Mesenchymal stem cell (in vitro differentiated cells and primary cell): ENCODE measurements around the gene GOLGA1.

ENCODE experiments used
- DNase-seq: peaks from one replicate; pipeline ENCODE4 v3.0.0-alpha.2; 2013
- H2AFZ ChIP-seq: one replicate; pipeline ENCODE4 v1.6.1; 2013; ENCODE audit warnings: low read depth, mild to moderate bottlenecking, control low read depth, inconsistent platforms, low read length, moderate library complexity
- H2AK5ac ChIP-seq: 2 replicates; pipeline ENCODE4 v1.6.1; 2013; ENCODE audit warnings: low read length, moderate library complexity, mild to moderate bottlenecking, inconsistent platforms; ENCODE audit not compliant: severe bottlenecking
- H2BK120ac ChIP-seq: one replicate; pipeline ENCODE4 v1.6.1; 2013; ENCODE audit warnings: low read depth, mild to moderate bottlenecking, inconsistent platforms, low read length, moderate library complexity
- H2BK12ac ChIP-seq, 2 experiments: one replicate each; pipeline ENCODE4 v1.6.1; 2013; ENCODE audit warnings: inconsistent platforms in 2 of 2, low read length in 2 of 2, mild to moderate bottlenecking in 2 of 2, moderate library complexity in 2 of 2, control low read depth in 1 of 2
- H2BK15ac ChIP-seq: one replicate; pipeline ENCODE4 v1.6.1; 2013; ENCODE audit warnings: mild to moderate bottlenecking, low read depth, inconsistent platforms; ENCODE audit not compliant: poor library complexity, severe bottlenecking
- H2BK5ac ChIP-seq: 2 replicates; pipeline ENCODE4 v1.6.1; 2013; ENCODE audit warnings: low read depth, mild to moderate bottlenecking, low read length, control low read depth, inconsistent platforms; ENCODE audit not compliant: poor library complexity, severe bottlenecking
- H3K14ac ChIP-seq, 2 experiments: one replicate each; pipeline ENCODE4 v1.6.1; 2013; ENCODE audit warnings: inconsistent platforms in 2 of 2, low read length in 2 of 2, control low read depth in 1 of 2, mild to moderate bottlenecking in 1 of 2, moderate library complexity in 1 of 2
- H3K18ac ChIP-seq, 2 experiments: one replicate each; pipeline ENCODE4 v1.6.1; 2013; ENCODE audit warnings: inconsistent platforms in 2 of 2, low read length in 2 of 2, control low read depth in 1 of 2, low read depth in 1 of 2, mild to moderate bottlenecking in 1 of 2
- H3K23ac ChIP-seq, 2 experiments: one replicate each; pipeline ENCODE4 v1.6.1; 2013; ENCODE audit warnings: inconsistent platforms in 2 of 2, low read length in 2 of 2, mild to moderate bottlenecking in 2 of 2, moderate library complexity in 2 of 2, control low read depth in 1 of 2
- H3K27ac ChIP-seq: 2 replicates; pipeline ENCODE4 v1.5.1; 2013; ENCODE audit warnings: mild to moderate bottlenecking, moderate library complexity, low read length, control low read depth, inconsistent platforms; ENCODE audit not compliant: poor library complexity, severe bottlenecking
- H3K27me3 ChIP-seq, 2 experiments: 2 replicates each; pipeline versions ENCODE4 v1.6.1 to v1.7.0; 2013; ENCODE audit warnings: low read length in 2 of 2, mild to moderate bottlenecking in 2 of 2, moderate library complexity in 2 of 2, control low read depth in 1 of 2, inconsistent platforms in 1 of 2; ENCODE audit not compliant: control insufficient read depth in 1 of 2, insufficient read depth in 1 of 2
- H3K36me3 ChIP-seq, 2 experiments: 2 replicates each; pipeline versions ENCODE4 v1.6.1 to v1.7.0; 2013; ENCODE audit warnings: low read length in 2 of 2, control low read depth in 1 of 2, inconsistent platforms in 1 of 2, low read depth in 1 of 2, mild to moderate bottlenecking in 1 of 2; ENCODE audit not compliant: insufficient read depth in 2 of 2, control insufficient read depth in 1 of 2
- H3K4ac ChIP-seq, 2 experiments: one replicate each; pipeline ENCODE4 v1.6.1; 2013; ENCODE audit warnings: inconsistent platforms in 2 of 2, low read length in 2 of 2, mild to moderate bottlenecking in 2 of 2, moderate library complexity in 2 of 2, control low read depth in 1 of 2, low read depth in 1 of 2
- H3K4me1 ChIP-seq: 2 replicates; pipeline ENCODE4 v1.6.1; 2013; ENCODE audit warnings: low read depth, low read length, control low read depth; ENCODE audit not compliant: control insufficient read depth, insufficient read depth
- H3K4me2 ChIP-seq: 2 replicates; pipeline ENCODE4 v1.6.1; 2013; ENCODE audit warnings: low read length, mild to moderate bottlenecking, inconsistent platforms; ENCODE audit not compliant: poor library complexity, severe bottlenecking
- H3K4me3 ChIP-seq, 2 experiments: 2 replicates each; pipeline versions ENCODE4 v1.5.1 to v1.7.0; 2013; ENCODE audit warnings: low read length in 2 of 2, mild to moderate bottlenecking in 2 of 2, control low read depth in 1 of 2, low read depth in 1 of 2; ENCODE audit not compliant: insufficient read depth in 1 of 2
- H3K79me1 ChIP-seq: replicated peaks from 2 replicates; pipeline ENCODE4 v1.6.1; 2013; ENCODE audit warnings: mild to moderate bottlenecking, control low read depth, low read length, inconsistent platforms; ENCODE audit not compliant: poor library complexity, severe bottlenecking
- H3K9ac ChIP-seq: 2 replicates; pipeline ENCODE4 v1.7.0; 2013; ENCODE audit warnings: mild to moderate bottlenecking, low read length, moderate library complexity
- H3K9me3 ChIP-seq: 2 replicates; pipeline ENCODE4 v1.7.0; 2013; ENCODE audit warnings: mild to moderate bottlenecking, low read length; ENCODE audit not compliant: control insufficient read depth
- H4K8ac ChIP-seq: one replicate; pipeline ENCODE4 v1.6.1; 2013; ENCODE audit warnings: inconsistent platforms, mild to moderate bottlenecking, low read length, moderate library complexity
- H4K91ac ChIP-seq: one replicate; pipeline ENCODE4 v1.6.1; 2013; ENCODE audit warnings: mild to moderate bottlenecking, low read length, inconsistent platforms
- WGBS: methylation state at CpG from one replicate; pipeline ENCODE4 v1.1.7; 2013; ENCODE audit warnings: mixed read lengths; 5-methylcytosine and 5-hydroxymethylcytosine counted together

Gene GOLGA1

GRCh38 chr9:124831642-124832364, 109.1 kb downstream of the GOLGA1 start:
- H3K36me3 ChIP-seq = no peaks in the 10 kb centered on the region
- H2AFZ ChIP-seq = no peak overlapping the region
- H3K4me1 ChIP-seq = peaks cover 22% of the 10 kb centered on the region
- peak overlapping the region in 1 of 2 experiments; percentile 93 for H2BK12ac ChIP-seq
- peak overlapping the region; percentile 67 for H2AK5ac ChIP-seq
- no peak for DNase-seq
- peak overlapping the region in 1 of 2 experiments; percentile 24 for H3K4ac ChIP-seq
- H3K4me2 ChIP-seq = no peak overlapping the region
- 90% methylated on average over 9 of the region's 9 CpGs for WGBS
- no peak overlapping the region for H3K18ac ChIP-seq
- H3K27ac ChIP-seq = peak overlapping the region; percentile 8
- no peak overlapping the region for H4K8ac ChIP-seq
- H3K9ac ChIP-seq = peak overlapping the region; percentile 59
- H3K27me3 ChIP-seq = no peaks in the 10 kb centered on the region
- H3K4me3 ChIP-seq = no peak overlapping the region
- peak overlapping the region; percentile 21 for H2BK15ac ChIP-seq
- no peak overlapping the region for H2BK5ac ChIP-seq
- H3K23ac ChIP-seq = peak overlapping the region in 1 of 2 experiments; percentile 64
- H4K91ac ChIP-seq = no peak overlapping the region
- no peaks in the 10 kb centered on the region for H3K9me3 ChIP-seq
- H3K14ac ChIP-seq = peak overlapping the region in 1 of 2 experiments; percentile 61
- no peaks in the 10 kb centered on the region for H3K79me1 ChIP-seq
- H2BK120ac ChIP-seq = no peak overlapping the region

- H2BK12ac ChIP-seq = no peak overlapping the region
- no peak overlapping the region for H2AFZ ChIP-seq
- no peak overlapping the region for H3K27ac ChIP-seq
- 68% methylated on average over 4 of the region's 4 CpGs for WGBS
- no peak overlapping the region for H2BK120ac ChIP-seq
- DNase-seq = no peak
- no peaks in the 10 kb centered on the region for H3K36me3 ChIP-seq
- H3K4me3 ChIP-seq = no peak overlapping the region
- H3K27me3 ChIP-seq = no peaks in the 10 kb centered on the region
- H4K91ac ChIP-seq = no peak overlapping the region
- no peak overlapping the region for H3K4ac ChIP-seq
- H2BK5ac ChIP-seq = no peak overlapping the region
- H3K23ac ChIP-seq = no peak overlapping the region
- no peaks in the 10 kb centered on the region for H3K9me3 ChIP-seq
- no peak overlapping the region for H3K4me2 ChIP-seq
- H2AK5ac ChIP-seq = no peak overlapping the region
- H4K8ac ChIP-seq = no peak overlapping the region
- no peak overlapping the region for H3K9ac ChIP-seq
- H3K79me1 ChIP-seq = no peaks in the 10 kb centered on the region
- peaks cover 22% of the 10 kb centered on the region for H3K4me1 ChIP-seq
- H2BK15ac ChIP-seq = no peak overlapping the region
- no peak overlapping the region for H3K14ac ChIP-seq
- no peak overlapping the region for H3K18ac ChIP-seq
Observed at GRCh38 chr9:124830593-124830992, 110.3 kb downstream of the GOLGA1 start.

- no peak overlapping the region for H4K91ac ChIP-seq
- no peak overlapping the region for H3K14ac ChIP-seq
- H3K18ac ChIP-seq = no peak overlapping the region
- no peak overlapping the region for H3K23ac ChIP-seq
- no peak overlapping the region for H2AFZ ChIP-seq
- H2AK5ac ChIP-seq = no peak overlapping the region
- H2BK120ac ChIP-seq = no peak overlapping the region
- H3K4me2 ChIP-seq = no peak overlapping the region
- peaks cover 10% of the 10 kb centered on the region for H3K4me1 ChIP-seq
- no peak overlapping the region for H2BK5ac ChIP-seq
- H4K8ac ChIP-seq = no peak overlapping the region
- no peaks in the 10 kb centered on the region for H3K27me3 ChIP-seq
- WGBS = 46% methylated on average over 5 of the region's 5 CpGs
- H3K4me3 ChIP-seq = no peak overlapping the region
- no peak overlapping the region for H2BK12ac ChIP-seq
- H3K36me3 ChIP-seq = no peaks in the 10 kb centered on the region
- no peak overlapping the region for H3K27ac ChIP-seq
- H2BK15ac ChIP-seq = no peak overlapping the region
- peak overlapping the region; percentile 1 for H3K9ac ChIP-seq
- no peaks in the 10 kb centered on the region for H3K9me3 ChIP-seq
- H3K79me1 ChIP-seq = no peaks in the 10 kb centered on the region
- H3K4ac ChIP-seq = no peak overlapping the region
- no peak for DNase-seq
Observed at GRCh38 chr9:124829334-124829669, 111.6 kb downstream of the GOLGA1 start.

- no peak overlapping the region for H2AK5ac ChIP-seq
- no peak overlapping the region for H3K4me2 ChIP-seq
- no peak overlapping the region for H4K8ac ChIP-seq
- peak overlapping the region; percentile 1 for H3K9ac ChIP-seq
- H2BK15ac ChIP-seq = no peak overlapping the region
- H3K18ac ChIP-seq = no peak overlapping the region
- no peaks in the 10 kb centered on the region for H3K27me3 ChIP-seq
- H3K36me3 ChIP-seq = no peaks in the 10 kb centered on the region
- no peak overlapping the region for H2BK12ac ChIP-seq
- H2AFZ ChIP-seq = no peak overlapping the region
- no peaks in the 10 kb centered on the region for H3K9me3 ChIP-seq
- H3K23ac ChIP-seq = no peak overlapping the region
- 76% methylated on average over 1 of the region's 2 CpGs for WGBS
- no peak overlapping the region for H2BK120ac ChIP-seq
- H3K4me3 ChIP-seq = no peak overlapping the region
- no peak overlapping the region for H3K14ac ChIP-seq
- no peak overlapping the region for H3K4ac ChIP-seq
- H3K4me1 ChIP-seq = peaks cover 9% of the 10 kb centered on the region
- H4K91ac ChIP-seq = no peak overlapping the region
- no peak overlapping the region for H3K27ac ChIP-seq
- no peak overlapping the region for H2BK5ac ChIP-seq
- no peaks in the 10 kb centered on the region for H3K79me1 ChIP-seq
- no peak for DNase-seq
Observed at GRCh38 chr9:124828489-124829333, 112.2 kb downstream of the GOLGA1 start.
